Activated T-cell treated with anti-CD3 and anti-CD28 coated beads, Interleukin-2, amount 50 U/mL, for 72 hours (primary cell): ENCODE results near the gene HHIPL1. TPM values are rescaled to one million over a fixed set of nuclear protein-coding genes. Genes with fewer than 3 reads are reported as not detected.

ENCODE experiments used
- ATAC-seq, 2 donors: fragments of 150-1000 bp; cut with Tn5 transposase; replicated peaks in 1 of 2; 2 replicates each; pipeline ENCODE4 v1.10.0; 2021; ENCODE audit warnings: moderate library complexity in 2 of 2, mild to moderate bottlenecking in 1 of 2
- DNase-seq, 2 donors: peaks; one replicate each; pipeline ENCODE4 v3.0.0; 2021 to 2022; ENCODE audit warnings: mixed read lengths in 1 of 2
- H3K27ac Mint-ChIP-seq: one replicate; pipeline ENCODE4 v1.8.0; 2022; ENCODE audit warnings: mild to moderate bottlenecking, moderate library complexity, mixed read lengths
- H3K27me3 Mint-ChIP-seq: one replicate; pipeline ENCODE4 v1.8.0; 2022; ENCODE audit warnings: low read depth, mixed read lengths
- H3K36me3 Mint-ChIP-seq, 2 donors: one replicate each; pipeline ENCODE4 v1.8.0; 2022; ENCODE audit warnings: mixed read lengths in 2 of 2, mild to moderate bottlenecking in 1 of 2; ENCODE audit not compliant: insufficient read depth in 2 of 2
- H3K4me1 Mint-ChIP-seq: one replicate; pipeline ENCODE4 v1.8.0; 2022; ENCODE audit warnings: low read depth, mixed read lengths
- H3K4me3 Mint-ChIP-seq, 2 donors: one replicate each; pipeline ENCODE4 v1.8.0; 2022; ENCODE audit warnings: mild to moderate bottlenecking in 2 of 2, mixed read lengths in 2 of 2, moderate library complexity in 2 of 2
- H3K9me3 Mint-ChIP-seq, 2 donors: one replicate each; pipeline ENCODE4 v1.8.0; 2022; ENCODE audit warnings: mixed read lengths in 2 of 2
- total RNA-seq, 2 donors: library from RNA; stranded (reverse); gene quantifications; one replicate each; pipeline ENCODE4 v1.2.3, GENCODE V29; 2022

HHIPL1 gene
- total RNA-seq, 2 donors from 2014 or later: 0.39 to 0.58 TPM

- ATAC-seq: no peak
- H3K27ac Mint-ChIP-seq: no peak overlapping the region
- H3K9me3 Mint-ChIP-seq: peaks cover 9 to 12% of the 10 kb centered on the region in 2 donors
- no peak for DNase-seq
- no peaks in the 10 kb centered on the region for H3K4me1 Mint-ChIP-seq
- H3K4me3 Mint-ChIP-seq: no peak overlapping the region
- no peaks in the 10 kb centered on the region for H3K27me3 Mint-ChIP-seq
- peaks cover 9 to 10% of the 10 kb centered on the region in 2 donors for H3K36me3 Mint-ChIP-seq
Measured at GRCh38 chr14:99706107-99706900, 61.4 kb downstream of the HHIPL1 start.

GRCh38 chr14:99707420-99707819 is 62.5 kb downstream of the HHIPL1 start:
- Mint-ChIP-seq H3K9me3 (peaks cover 9 to 12% of the 10 kb centered on the region in 2 donors), H3K27ac (no peak overlapping the region), H3K4me1 (no peaks in the 10 kb centered on the region), H3K27me3 (peaks cover 4% of the 10 kb centered on the region), H3K4me3 (no peak overlapping the region), H3K36me3 (peaks cover 9 to 10% of the 10 kb centered on the region in 2 donors)
- ATAC-seq (no peak), DNase-seq (no peak)

- Mint-ChIP-seq H3K4me1 (no peaks in the 10 kb centered on the region), H3K9me3 (peaks cover 7 to 10% of the 10 kb centered on the region in 2 donors), H3K27ac (no peak overlapping the region), H3K4me3 (no peak overlapping the region), H3K27me3 (peaks cover 9% of the 10 kb centered on the region), H3K36me3 (peaks cover 8% of the 10 kb centered on the region in 2 donors)
- no peak for ATAC-seq
- no peak for DNase-seq
Measured at GRCh38 chr14:99707921-99708320, 63.0 kb downstream of the HHIPL1 start.

- Mint-ChIP-seq H3K4me1 (no peaks in the 10 kb centered on the region), H3K36me3 (peaks cover 2 to 3% of the 10 kb centered on the region in 2 donors), H3K9me3 (peaks cover 3 to 5% of the 10 kb centered on the region in 2 donors), H3K4me3 (no peak overlapping the region), H3K27me3 (peaks cover 11% of the 10 kb centered on the region), H3K27ac (no peak overlapping the region)
- no peak for DNase-seq
- no peak for ATAC-seq
Measured at GRCh38 chr14:99708449-99708848, 63.5 kb downstream of the HHIPL1 start.

- peaks cover 18% of the 10 kb centered on the region for H3K27me3 Mint-ChIP-seq
- no peak overlapping the region for H3K4me3 Mint-ChIP-seq
- DNase-seq (no peak), ATAC-seq (no peak)
- H3K9me3 Mint-ChIP-seq: no peaks in the 10 kb centered on the region
- H3K27ac Mint-ChIP-seq: no peak overlapping the region
- no peaks in the 10 kb centered on the region for H3K4me1 Mint-ChIP-seq
- no peaks in the 10 kb centered on the region for H3K36me3 Mint-ChIP-seq
Measured at GRCh38 chr14:99713972-99714371, 69.0 kb downstream of the HHIPL1 start.

- peaks cover 18% of the 10 kb centered on the region for H3K27me3 Mint-ChIP-seq
- H3K27ac Mint-ChIP-seq: no peak overlapping the region
- no peaks in the 10 kb centered on the region for H3K9me3 Mint-ChIP-seq
- DNase-seq: no peak
- no peak for ATAC-seq
- H3K4me1 Mint-ChIP-seq: no peaks in the 10 kb centered on the region
- no peaks in the 10 kb centered on the region for H3K36me3 Mint-ChIP-seq
- H3K4me3 Mint-ChIP-seq: no peak overlapping the region
Measured at GRCh38 chr14:99715266-99716000, 70.5 kb downstream of the HHIPL1 start.

GRCh38 chr14:99716091-99716849 is 71.3 kb downstream of the HHIPL1 start:
- Mint-ChIP-seq H3K36me3 (no peaks in the 10 kb centered on the region), H3K4me1 (no peaks in the 10 kb centered on the region), H3K9me3 (no peaks in the 10 kb centered on the region), H3K27me3 (peaks cover 18% of the 10 kb centered on the region), H3K27ac (no peak overlapping the region), H3K4me3 (no peak overlapping the region)
- DNase-seq (no peak), ATAC-seq (no peak)

- Mint-ChIP-seq H3K4me1 (no peaks in the 10 kb centered on the region), H3K36me3 (no peaks in the 10 kb centered on the region), H3K27ac (no peak overlapping the region), H3K9me3 (no peaks in the 10 kb centered on the region), H3K4me3 (no peak overlapping the region), H3K27me3 (peaks cover 18% of the 10 kb centered on the region)
- ATAC-seq: no peak
- no peak for DNase-seq
Measured at GRCh38 chr14:99716850-99717681, 72.1 kb downstream of the HHIPL1 start.

GRCh38 chr14:99717682-99718013 is 72.7 kb downstream of the HHIPL1 start:
- no peaks in the 10 kb centered on the region for H3K4me1 Mint-ChIP-seq
- DNase-seq: no peak
- H3K27ac Mint-ChIP-seq: no peak overlapping the region
- no peaks in the 10 kb centered on the region for H3K36me3 Mint-ChIP-seq
- H3K27me3 Mint-ChIP-seq: peaks cover 12% of the 10 kb centered on the region
- H3K9me3 Mint-ChIP-seq: no peaks in the 10 kb centered on the region
- ATAC-seq: no peak
- no peak overlapping the region for H3K4me3 Mint-ChIP-seq

- Mint-ChIP-seq H3K27me3 (peaks cover 7% of the 10 kb centered on the region), H3K9me3 (no peaks in the 10 kb centered on the region), H3K36me3 (no peaks in the 10 kb centered on the region), H3K4me1 (no peaks in the 10 kb centered on the region), H3K4me3 (no peak overlapping the region), H3K27ac (no peak overlapping the region)
- DNase-seq: no peak
- no peak for ATAC-seq
Measured at GRCh38 chr14:99718031-99718810, 73.3 kb downstream of the HHIPL1 start.

- H3K27ac Mint-ChIP-seq: no peak overlapping the region
- H3K9me3 Mint-ChIP-seq: no peaks in the 10 kb centered on the region
- DNase-seq (no peak), ATAC-seq (no peak)
- H3K4me1 Mint-ChIP-seq: no peaks in the 10 kb centered on the region
- peaks cover 7% of the 10 kb centered on the region for H3K27me3 Mint-ChIP-seq
- no peaks in the 10 kb centered on the region for H3K36me3 Mint-ChIP-seq
- H3K4me3 Mint-ChIP-seq: no peak overlapping the region
Measured at GRCh38 chr14:99718811-99719192, 73.9 kb downstream of the HHIPL1 start.
